Mononuclear cell (primary cell): ENCODE measurements around the gene SLC4A3. TPM values are rescaled to one million over a fixed set of nuclear protein-coding genes. Genes with fewer than 3 reads are reported as not detected.
"Not testable (repeated sequence)": the region's sequence is repeated elsewhere in the genome, so short reads cannot be mapped to it uniquely, and the experiment has no call there.

ENCODE experiments used
- H3K27me3 ChIP-seq: 2 replicates; pipeline ENCODE4 v1.6.0; 2011; ENCODE audit warnings: low read length, control low read depth; ENCODE audit not compliant: insufficient read depth
- H3K4me1 ChIP-seq: 2 replicates; pipeline ENCODE4 v1.5.1; 2011; ENCODE audit warnings: mild to moderate bottlenecking, low read length, control low read depth; ENCODE audit not compliant: insufficient read depth
- H3K4me3 ChIP-seq: 2 replicates; pipeline ENCODE4 v1.5.1; 2011; ENCODE audit warnings: mild to moderate bottlenecking, low read length, moderate library complexity
- H3K9me3 ChIP-seq: 2 replicates; pipeline ENCODE4 v1.5.1; 2011; ENCODE audit warnings: low read depth, mild to moderate bottlenecking, control low read depth, low read length
- total RNA-seq: library from RNA; depleted of rRNA; stranded (reverse); fragments of >200 nt; gene quantifications from one replicate; pipeline ENCODE4 v1.2.3, GENCODE V29; 2012

Gene SLC4A3
- total RNA-seq, 1 donor, result 0.10 TPM

DNA sequence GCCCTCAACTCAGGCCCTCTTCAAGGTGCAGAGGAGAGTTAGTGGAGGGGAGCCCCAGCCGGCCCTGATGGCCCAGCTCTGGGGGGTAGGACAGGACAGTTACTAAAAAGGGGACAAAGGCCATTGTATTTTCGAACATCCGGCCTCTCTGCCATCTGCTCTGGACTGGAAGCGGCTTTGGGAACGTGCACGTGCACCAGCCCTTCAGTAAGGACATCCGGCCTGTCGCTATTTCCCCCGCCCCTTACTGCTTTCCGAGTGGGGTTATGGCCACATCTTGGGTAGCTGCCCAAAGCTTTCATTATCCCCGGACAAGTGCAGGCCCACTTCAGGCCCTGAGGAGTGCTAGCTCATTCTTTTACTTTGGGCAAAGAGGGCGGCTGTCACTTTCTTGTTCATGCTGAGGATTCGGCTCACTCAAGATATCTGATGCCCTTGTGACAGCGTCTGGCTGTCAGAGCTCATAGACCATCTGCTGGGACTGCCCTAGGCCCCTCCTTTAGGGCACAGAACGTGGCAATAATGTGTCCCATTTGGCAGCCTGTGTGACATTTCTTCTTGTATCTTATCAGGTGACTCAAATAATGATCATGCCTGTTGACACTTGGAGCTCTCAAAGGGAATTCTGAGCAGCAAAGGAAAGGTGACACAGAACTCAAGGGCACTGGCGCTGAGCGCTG, 17.5 kb downstream of the SLC4A3 start:
- Histone ChIP-seq H3K4me3 (no peak overlapping the region), H3K4me1 (peaks cover 11% of the 10 kb centered on the region), H3K9me3 (no peaks in the 10 kb centered on the region), H3K27me3 (peaks cover 12% of the 10 kb centered on the region)

DNA sequence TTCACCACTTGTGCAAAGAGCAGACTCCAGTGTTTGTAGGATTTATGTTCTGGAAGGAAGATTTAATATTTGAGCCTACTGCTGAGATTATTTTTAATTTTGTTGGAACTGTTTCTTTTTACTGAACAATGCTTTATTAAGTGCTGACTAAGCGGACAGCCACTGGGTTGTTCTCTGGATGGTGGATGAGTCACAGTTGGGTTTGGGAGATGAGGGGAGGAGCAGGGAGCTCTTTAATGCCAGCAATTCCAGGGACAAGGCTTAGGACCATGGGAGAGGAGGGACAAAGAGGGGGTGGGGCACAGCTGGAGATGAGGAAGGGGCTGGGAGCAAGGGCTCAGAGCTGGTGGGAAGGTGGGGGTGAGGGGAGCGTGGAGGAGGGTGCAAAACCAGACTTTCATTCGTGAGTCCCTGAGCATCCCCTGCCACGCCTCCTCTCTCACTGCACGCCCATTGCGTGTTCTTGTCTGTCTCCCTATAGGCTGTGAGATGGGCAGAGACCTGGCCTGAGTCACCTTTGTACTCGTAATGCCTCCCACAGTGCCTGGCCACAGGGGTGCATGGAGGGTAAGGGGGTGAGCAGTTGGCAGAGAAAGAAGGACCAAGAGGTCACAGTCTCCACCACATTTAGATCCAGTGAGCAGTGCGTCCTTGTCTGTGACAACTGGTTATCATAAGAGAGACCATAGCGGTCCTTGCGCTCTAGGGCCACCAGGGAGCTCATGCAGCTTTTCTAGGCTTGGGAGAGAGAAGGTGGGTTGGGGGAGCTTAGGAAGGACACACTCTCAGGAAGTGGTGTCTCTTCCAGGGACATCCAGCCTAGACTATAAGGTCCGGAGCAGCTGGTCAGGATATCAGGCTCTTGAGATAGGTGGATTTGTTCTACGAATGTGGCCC, 18.4 kb downstream of the SLC4A3 start:
- Histone ChIP-seq H3K4me3 (no peak overlapping the region), H3K27me3 (peaks cover 20% of the 10 kb centered on the region), H3K9me3 (no peaks in the 10 kb centered on the region), H3K4me1 (peaks cover 11% of the 10 kb centered on the region)

DNA sequence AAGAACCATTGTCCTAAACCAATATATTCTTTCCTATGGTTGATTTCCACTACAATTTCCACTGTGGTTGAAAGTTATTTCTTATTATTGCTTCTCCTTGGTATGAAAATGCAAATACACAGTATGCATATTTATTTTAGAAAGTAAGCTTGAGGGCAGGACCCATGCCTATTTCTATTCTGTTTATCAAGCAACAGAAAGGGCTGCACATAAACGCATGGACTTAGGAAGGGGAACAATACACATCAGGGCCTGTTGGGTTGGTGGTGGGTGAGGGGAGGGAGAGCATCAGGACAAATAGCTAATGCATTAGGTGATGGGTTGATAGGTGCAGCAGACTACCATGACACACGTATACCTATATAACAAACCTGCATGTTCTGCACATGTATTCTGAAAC, 20.7 kb downstream of the SLC4A3 start:
- H3K4me1 ChIP-seq, result no peaks in the 10 kb centered on the region
- no peaks in the 10 kb centered on the region for H3K9me3 ChIP-seq
- no peak overlapping the region for H3K4me3 ChIP-seq
- peaks cover 26% of the 10 kb centered on the region for H3K27me3 ChIP-seq

DNA sequence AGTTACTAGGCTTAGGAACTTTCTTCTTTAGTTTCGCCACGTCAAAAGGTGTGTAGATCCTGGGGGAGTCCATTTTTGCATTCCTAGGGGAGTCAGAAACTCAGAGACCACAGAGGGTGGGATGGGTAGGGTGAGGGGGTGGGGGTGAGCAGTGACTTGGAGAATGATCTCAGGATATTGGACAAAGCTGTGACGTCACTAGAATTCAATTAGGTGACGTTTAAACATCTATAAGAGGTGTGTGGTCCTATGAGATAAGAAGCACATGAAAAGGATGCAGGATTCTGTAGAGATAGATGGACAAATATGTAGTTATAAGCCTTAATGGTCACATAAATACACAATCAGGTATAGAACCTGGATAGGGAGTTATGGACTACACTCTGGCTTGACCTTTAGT, 21.5 kb downstream of the SLC4A3 start:
- Histone ChIP-seq H3K4me3 (no peak overlapping the region), H3K9me3 (no peaks in the 10 kb centered on the region), H3K4me1 (no peaks in the 10 kb centered on the region), H3K27me3 (peaks cover 31% of the 10 kb centered on the region)

DNA sequence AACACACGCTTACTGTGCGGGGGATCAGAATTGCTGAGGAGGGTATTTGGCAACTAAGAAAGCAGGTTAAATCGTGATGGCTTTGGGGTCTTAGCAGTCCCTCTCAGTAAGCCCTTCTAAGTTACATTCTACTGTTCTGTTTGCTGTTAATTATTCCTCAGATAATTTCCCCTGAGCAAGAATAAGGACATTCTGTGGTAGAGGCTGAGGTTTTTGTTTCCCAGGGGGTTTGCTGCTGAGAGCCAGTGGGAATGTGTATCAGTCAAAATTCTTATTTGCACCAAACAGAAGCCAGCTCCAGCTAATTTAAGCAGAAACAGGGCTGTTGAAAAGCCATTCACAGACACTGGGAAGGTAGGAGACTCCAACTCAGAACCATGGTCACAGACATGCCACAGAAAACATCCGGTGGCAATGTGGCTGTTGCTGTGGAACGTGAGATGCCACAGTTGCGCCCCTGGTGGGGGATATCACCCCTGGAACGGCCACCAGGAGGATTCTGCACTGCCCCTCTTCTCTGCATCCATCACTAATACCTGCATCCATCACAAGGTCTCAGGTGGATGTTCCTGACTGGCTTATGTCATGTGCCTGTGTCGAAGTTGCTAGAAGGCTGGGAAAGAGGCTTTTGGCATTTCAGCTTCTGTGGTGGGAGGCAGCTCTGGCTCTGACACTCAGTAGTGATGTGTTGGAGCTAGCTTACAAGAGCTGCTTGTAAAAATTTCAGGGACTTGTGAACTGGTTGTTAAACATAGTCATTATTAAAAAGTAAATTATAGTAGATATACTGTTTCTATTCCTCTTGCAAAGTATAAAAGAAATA, 23.2 kb downstream of the SLC4A3 start:
- H3K27me3 ChIP-seq, result peaks cover 38% of the 10 kb centered on the region
- H3K9me3 ChIP-seq, result no peaks in the 10 kb centered on the region
- H3K4me3 ChIP-seq, result no peak overlapping the region

DNA sequence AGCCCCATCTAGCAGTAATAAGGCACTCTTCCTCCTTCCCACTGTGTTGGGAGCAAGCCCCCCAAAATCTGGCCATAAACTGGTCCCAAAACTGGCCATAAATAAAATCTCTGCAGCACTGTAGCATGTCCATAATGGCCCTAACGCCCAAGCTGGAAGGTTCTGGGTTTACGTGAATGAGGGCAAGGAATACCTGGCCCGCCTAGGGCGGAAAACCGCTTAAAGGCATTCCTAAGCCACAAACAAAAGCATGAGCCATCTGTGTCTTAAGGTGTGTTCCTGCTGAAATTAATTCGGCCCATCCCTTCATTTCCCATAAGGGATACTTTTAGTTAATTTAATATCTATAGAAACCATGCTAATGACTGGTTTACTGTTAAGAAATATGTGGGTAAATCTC, 24.2 kb downstream of the SLC4A3 start:
- H3K27me3 ChIP-seq, result peaks cover 43% of the 10 kb centered on the region
- H3K4me1 ChIP-seq, H3K4me3 ChIP-seq, H3K9me3 ChIP-seq: not testable (repeated sequence)

More for the DNA sequence above, 23.2 kb downstream of the SLC4A3 start:
- no peaks in the 10 kb centered on the region for H3K4me1 ChIP-seq

DNA sequence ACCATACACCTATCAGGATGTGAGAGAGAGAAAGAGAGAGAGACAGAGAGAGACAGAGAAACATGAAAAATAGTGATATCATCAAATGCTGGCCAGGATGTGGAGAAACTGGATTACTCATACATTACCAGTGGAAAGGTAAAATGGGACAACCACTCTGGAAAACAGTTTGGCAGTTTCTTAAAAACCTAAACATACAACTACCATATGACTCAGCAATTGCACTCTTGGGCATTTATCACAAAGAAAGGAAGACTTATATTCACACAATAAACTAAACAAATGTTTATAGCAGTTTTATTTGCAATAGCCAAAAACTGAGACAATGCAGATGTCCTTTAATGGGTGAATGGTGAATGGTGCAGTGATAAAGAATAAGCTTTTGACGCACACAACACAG, 29.1 kb downstream of the SLC4A3 start:
- Histone ChIP-seq H3K27me3 (peaks cover 26% of the 10 kb centered on the region), H3K9me3 (no peaks in the 10 kb centered on the region), H3K4me3 (no peak overlapping the region), H3K4me1 (no peaks in the 10 kb centered on the region)

DNA sequence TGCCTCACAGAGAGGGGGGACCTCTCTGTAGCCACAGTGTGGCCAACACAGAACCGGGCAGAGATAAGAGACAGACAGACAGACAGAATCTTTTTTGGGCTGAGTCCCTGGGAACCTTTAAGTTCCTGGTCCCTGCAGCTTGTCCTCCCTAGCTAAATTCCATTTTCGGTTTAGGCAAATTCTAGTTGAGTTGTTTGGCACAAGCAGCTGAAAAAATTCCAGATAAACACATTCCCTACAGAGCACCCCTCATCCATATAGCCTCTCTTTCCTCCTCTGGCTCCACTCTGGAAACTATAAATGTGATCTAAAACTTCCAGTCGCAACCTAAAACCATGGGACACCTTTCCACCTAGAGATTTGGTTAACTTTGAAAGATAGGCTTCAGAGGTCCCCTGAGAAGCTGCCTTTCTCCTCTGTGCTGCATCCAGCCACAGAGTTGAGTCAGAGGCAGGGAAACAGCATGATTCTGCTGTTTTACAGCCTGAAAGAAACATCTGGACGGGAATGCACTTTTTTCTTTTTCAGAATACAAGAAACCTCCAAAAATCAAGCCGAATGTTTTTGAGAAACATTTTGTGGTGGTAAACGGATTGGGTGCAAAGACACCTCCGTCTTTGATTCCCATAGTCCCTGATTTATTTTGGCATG, 30.9 kb downstream of the SLC4A3 start:
- no peaks in the 10 kb centered on the region for H3K4me1 ChIP-seq
- H3K27me3 ChIP-seq, result peaks cover 22% of the 10 kb centered on the region
- no peak overlapping the region for H3K4me3 ChIP-seq
- H3K9me3 ChIP-seq, result no peaks in the 10 kb centered on the region

DNA sequence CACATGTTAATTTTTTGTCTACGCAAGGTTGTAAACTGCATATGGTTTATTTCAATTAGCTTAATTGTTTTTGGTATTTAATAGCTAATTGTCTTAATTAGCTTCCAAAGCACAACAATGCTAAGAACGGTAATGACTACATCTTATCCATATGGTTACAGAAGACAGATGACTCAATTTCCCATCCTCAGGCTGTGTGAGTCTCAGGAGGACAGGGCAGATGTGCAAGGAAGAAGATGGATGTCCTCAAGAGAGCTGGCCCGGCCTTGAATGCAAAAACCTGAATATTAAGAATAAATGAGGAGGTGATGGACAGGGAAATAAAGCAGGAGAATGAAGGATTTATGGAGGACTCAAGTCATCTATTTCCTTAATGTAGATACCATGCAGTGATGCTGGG, 31.4 kb downstream of the SLC4A3 start:
- Histone ChIP-seq H3K4me1 (no peaks in the 10 kb centered on the region), H3K27me3 (peaks cover 18% of the 10 kb centered on the region), H3K4me3 (no peak overlapping the region), H3K9me3 (no peaks in the 10 kb centered on the region)

DNA sequence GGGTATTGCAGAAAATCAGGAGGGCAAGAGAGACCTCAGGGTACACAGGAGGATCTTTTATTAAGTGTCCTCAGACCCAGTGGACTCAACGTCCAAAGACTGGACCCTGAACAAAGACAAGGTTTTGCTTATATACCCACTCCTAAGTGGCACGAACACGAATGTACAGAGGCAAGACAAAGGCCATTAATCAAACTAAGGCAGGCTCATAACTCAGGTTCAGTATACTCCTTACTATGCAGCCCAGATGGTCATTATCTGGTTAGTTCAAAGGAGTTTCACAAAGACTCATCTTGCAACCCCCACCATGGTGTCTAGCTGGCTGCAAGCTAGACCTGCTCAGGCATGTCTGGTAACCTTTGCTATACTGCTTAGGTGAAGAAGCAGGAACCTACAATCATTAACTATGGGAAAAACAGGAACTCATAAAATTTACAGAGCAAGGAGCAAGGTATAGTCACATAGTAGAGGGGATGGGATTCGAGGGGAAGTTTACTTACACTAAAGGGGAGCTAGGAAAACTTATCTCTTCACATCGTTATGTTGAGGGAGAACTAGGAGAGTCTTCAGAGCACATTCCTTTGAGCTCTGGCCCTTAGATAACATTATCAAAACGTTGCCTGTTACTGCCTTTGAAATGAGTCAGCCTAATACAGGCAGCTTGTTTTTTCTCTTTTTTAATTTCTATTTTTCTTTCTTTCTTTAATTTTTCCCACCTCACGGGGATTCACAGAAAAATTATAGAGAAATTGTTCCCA, 33.9 kb downstream of the SLC4A3 start:
- Histone ChIP-seq H3K27me3 (peaks cover 8% of the 10 kb centered on the region), H3K9me3 (no peaks in the 10 kb centered on the region), H3K4me1 (no peaks in the 10 kb centered on the region), H3K4me3 (no peak overlapping the region)

DNA sequence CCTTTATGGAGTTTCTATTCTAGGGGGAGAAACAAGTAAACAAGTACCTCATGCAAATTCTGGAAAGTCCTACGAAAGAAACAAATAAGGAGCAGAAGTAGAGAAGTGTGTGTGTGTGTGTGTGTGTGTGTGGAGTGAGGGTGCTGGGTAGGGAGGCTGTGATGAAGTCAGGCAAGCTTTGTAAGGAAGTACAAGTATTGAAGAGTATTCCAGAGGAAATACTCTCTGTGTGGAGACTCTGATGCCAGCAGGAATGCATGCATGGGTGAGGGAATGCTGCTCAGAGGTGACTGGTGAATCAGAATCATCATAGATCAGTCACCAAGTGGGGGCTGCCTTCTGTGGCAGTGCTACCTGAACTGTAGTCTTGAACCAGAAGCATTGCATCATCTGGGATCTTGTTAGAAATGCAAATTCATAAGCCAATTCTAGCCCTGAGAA, 34.5 kb downstream of the SLC4A3 start:
- peaks cover 3% of the 10 kb centered on the region for H3K27me3 ChIP-seq
- no peaks in the 10 kb centered on the region for H3K9me3 ChIP-seq
- no peaks in the 10 kb centered on the region for H3K4me1 ChIP-seq
- no peak overlapping the region for H3K4me3 ChIP-seq

DNA sequence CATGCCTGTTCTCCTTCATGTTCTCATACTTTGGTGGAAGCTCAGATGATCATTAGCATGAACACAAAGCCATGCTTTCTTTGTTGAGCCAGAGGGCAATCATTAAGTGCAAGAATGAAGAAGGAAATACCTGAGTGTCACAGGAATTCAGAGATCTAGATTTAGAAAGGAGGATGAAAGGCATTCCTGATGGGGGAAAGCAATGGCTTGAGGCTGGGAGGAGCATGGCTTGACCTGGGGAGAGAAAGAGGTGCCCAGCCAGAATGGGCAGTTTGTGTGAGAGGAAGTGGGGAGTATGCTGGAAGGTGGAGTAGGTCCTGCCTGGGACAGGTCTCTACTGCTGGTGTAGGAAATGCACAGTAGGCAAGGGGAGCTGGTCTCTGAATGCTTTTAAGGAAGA, 35.1 kb downstream of the SLC4A3 start:
- Histone ChIP-seq H3K4me1 (no peaks in the 10 kb centered on the region), H3K9me3 (no peaks in the 10 kb centered on the region), H3K27me3 (peaks cover 3% of the 10 kb centered on the region), H3K4me3 (no peak overlapping the region)

DNA sequence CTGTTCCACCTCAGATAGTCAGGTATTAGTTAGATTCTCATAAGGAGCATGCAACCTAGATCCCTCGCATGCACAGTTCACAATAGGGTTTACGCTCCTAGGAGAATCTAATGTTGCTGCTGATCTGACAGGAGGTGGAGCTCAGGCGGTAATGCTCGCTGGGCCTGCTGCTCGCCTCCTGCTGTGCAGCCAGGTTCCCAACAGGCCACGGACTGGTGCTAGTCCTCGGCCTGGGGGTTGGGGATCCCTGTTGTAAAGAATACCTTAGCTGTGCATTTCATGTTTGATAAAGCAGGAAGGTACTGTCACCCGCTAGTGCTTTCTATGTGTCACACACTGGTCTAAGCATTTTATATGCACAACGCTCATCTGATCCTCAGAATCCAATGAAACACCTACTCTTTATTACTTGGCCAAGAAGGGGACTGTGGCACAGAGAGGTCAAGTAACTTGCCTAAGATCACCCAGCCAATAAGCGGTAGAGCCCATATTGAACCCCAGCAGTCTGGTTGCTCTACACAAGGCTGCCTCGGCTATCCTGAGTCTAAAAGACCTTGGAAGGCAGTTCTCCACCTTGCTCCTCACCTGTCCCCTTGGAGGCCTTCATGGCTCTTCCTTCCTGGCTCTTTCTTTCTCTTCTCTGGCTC, 35.8 kb downstream of the SLC4A3 start:
- Histone ChIP-seq H3K27me3 (peaks cover 3% of the 10 kb centered on the region), H3K4me3 (no peak overlapping the region), H3K9me3 (no peaks in the 10 kb centered on the region), H3K4me1 (no peaks in the 10 kb centered on the region)

DNA sequence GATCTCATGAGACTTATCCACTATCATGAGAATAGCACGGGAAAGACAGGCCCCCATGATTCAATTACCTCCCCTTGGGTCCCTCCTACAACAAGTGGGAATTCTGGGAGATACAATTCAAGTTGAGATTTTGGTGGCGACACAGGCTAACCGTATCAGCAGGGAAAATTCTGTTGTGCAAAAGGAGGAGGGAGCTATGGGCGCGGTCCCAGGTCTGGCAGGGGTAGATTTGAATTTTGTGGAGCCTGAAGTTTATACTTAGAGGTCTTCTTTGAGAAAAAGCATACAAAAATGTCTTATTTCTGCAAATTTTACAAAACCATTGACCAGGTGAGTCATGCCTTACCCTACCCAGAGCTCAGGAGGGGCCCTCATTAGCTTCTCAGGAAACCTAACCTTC, 36.6 kb downstream of the SLC4A3 start:
- Histone ChIP-seq H3K4me1 (no peaks in the 10 kb centered on the region), H3K27me3 (peaks cover 3% of the 10 kb centered on the region)

More for the DNA sequence above, 36.6 kb downstream of the SLC4A3 start:
- Histone ChIP-seq H3K9me3 (no peaks in the 10 kb centered on the region), H3K4me3 (no peak overlapping the region)
